HCT116 (cell line): Measurements from ENCODE around the gene NIN.

Experiments used
- ATF3 ChIP-seq: IDR thresholded peaks from 2 replicates; pipeline ENCODE4 v1.6.1; 2012
- CTCF ChIP-seq, 3 experiments: fragments of 200-600 bp in 1 of 3; sonication (generic) in 1 of 3; IDR thresholded peaks in 2 of 3; conservative IDR thresholded peaks in 1 of 3; 2 replicates each; pipeline ENCODE4 v1.5.1; 2012 to 2017; ENCODE audit warnings: low read depth in 2 of 3, low read length in 2 of 3, antibody characterized with exemption in 1 of 3, borderline replicate concordance in 1 of 3, control low read depth in 1 of 3, mild to moderate bottlenecking in 1 of 3, mixed read lengths in 1 of 3, mixed run types in 1 of 3, moderate library complexity in 1 of 3; ENCODE audit not compliant: insufficient read depth in 1 of 3
- TF ChIP-seq, protein P1 (sequence below): IDR thresholded peaks from 2 replicates; pipeline ENCODE4 v1.6.1; 2012; ENCODE audit warnings: low read depth

- TF ChIP-seq CTCF (IDR thresholded peaks at IDR 0.05 in 2 of 3, conservative IDR thresholded peaks at IDR 0.05 in 1 of 3; ENCODE audit: borderline replicate concordance in 1 of 3, insufficient read depth in 1 of 3, low read depth in 2 of 3, low read length in 2 of 3), result no peak
- TF ChIP-seq ATF3, result no peak
- TF ChIP-seq, protein P1, sequence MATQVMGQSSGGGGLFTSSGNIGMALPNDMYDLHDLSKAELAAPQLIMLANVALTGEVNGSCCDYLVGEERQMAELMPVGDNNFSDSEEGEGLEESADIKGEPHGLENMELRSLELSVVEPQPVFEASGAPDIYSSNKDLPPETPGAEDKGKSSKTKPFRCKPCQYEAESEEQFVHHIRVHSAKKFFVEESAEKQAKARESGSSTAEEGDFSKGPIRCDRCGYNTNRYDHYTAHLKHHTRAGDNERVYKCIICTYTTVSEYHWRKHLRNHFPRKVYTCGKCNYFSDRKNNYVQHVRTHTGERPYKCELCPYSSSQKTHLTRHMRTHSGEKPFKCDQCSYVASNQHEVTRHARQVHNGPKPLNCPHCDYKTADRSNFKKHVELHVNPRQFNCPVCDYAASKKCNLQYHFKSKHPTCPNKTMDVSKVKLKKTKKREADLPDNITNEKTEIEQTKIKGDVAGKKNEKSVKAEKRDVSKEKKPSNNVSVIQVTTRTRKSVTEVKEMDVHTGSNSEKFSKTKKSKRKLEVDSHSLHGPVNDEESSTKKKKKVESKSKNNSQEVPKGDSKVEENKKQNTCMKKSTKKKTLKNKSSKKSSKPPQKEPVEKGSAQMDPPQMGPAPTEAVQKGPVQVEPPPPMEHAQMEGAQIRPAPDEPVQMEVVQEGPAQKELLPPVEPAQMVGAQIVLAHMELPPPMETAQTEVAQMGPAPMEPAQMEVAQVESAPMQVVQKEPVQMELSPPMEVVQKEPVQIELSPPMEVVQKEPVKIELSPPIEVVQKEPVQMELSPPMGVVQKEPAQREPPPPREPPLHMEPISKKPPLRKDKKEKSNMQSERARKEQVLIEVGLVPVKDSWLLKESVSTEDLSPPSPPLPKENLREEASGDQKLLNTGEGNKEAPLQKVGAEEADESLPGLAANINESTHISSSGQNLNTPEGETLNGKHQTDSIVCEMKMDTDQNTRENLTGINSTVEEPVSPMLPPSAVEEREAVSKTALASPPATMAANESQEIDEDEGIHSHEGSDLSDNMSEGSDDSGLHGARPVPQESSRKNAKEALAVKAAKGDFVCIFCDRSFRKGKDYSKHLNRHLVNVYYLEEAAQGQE, result no peak
Observed at GRCh38 chr14:50792051-50792477, 38.9 kb downstream of the NIN start.
